CD14-positive monocyte (primary cell): ENCODE data around the gene PWWP2B. TPM values are rescaled to one million over a fixed set of nuclear protein-coding genes. Genes with fewer than 3 reads are reported as not detected.

ENCODE experiments used
- DNase-seq, 3 donors: peaks; one replicate each; pipeline ENCODE4 v3.0.0-alpha.2; 2011 to 2022
- H2AFZ ChIP-seq: 2 replicates; pipeline ENCODE4 v1.6.0; 2012; ENCODE audit warnings: mild to moderate bottlenecking, low read depth, low read length, inconsistent platforms; ENCODE audit not compliant: insufficient read depth, poor library complexity, severe bottlenecking
- H3K27ac ChIP-seq, 2 donors: 1 replicate in 1 of 2; 2 replicates in 1 of 2; pipeline ENCODE4 v1.5.1; 2012 to 2013; ENCODE audit warnings: low read length in 2 of 2, control low read depth in 1 of 2, inconsistent platforms in 1 of 2, low read depth in 1 of 2, mild to moderate bottlenecking in 1 of 2
- H3K27me3 ChIP-seq, 2 donors: one replicate each; pipeline versions ENCODE4 v1.6.0 to v1.6.1; 2011 to 2013; ENCODE audit warnings: low read length in 2 of 2; ENCODE audit not compliant: control insufficient read depth in 2 of 2, insufficient read depth in 2 of 2
- H3K36me3 ChIP-seq, 2 donors: replicated peaks in 1 of 2; 1 replicate in 1 of 2; 2 replicates in 1 of 2; pipeline versions ENCODE4 v1.5.1 to v1.6.1; 2012 to 2013; ENCODE audit warnings: low read length in 2 of 2, control low read depth in 1 of 2, inconsistent platforms in 1 of 2, mild to moderate bottlenecking in 1 of 2; ENCODE audit not compliant: insufficient read depth in 2 of 2, control insufficient read depth in 1 of 2
- H3K4me1 ChIP-seq, 2 donors: 1 replicate in 1 of 2; 2 replicates in 1 of 2; pipeline versions ENCODE4 v1.5.1 to v1.6.1; 2012 to 2013; ENCODE audit warnings: low read length in 2 of 2, control low read depth in 1 of 2, inconsistent platforms in 1 of 2, mild to moderate bottlenecking in 1 of 2, moderate library complexity in 1 of 2; ENCODE audit not compliant: insufficient read depth in 2 of 2, control insufficient read depth in 1 of 2
- H3K4me2 ChIP-seq: replicated peaks from 2 replicates; pipeline ENCODE3; 2012; ENCODE audit warnings: low read length, moderate library complexity, mild to moderate bottlenecking; ENCODE audit not compliant: poor library complexity, severe bottlenecking; ENCODE audit errors: extremely low read depth
- H3K4me3 ChIP-seq, 3 experiments: fragments of 200-600 bp in 1 of 3; sonication (generic) in 1 of 3; replicated peaks in 1 of 3; 1 replicate in 2 of 3; 2 replicates in 1 of 3; pipeline ENCODE4 v1.5.1; 2011 to 2013; ENCODE audit warnings: low read length in 3 of 3, mild to moderate bottlenecking in 3 of 3, control low read depth in 2 of 3, low read depth in 2 of 3, inconsistent platforms in 1 of 3, moderate library complexity in 1 of 3
- H3K79me2 ChIP-seq: 2 replicates; pipeline ENCODE4 v1.6.0; 2012; ENCODE audit warnings: mild to moderate bottlenecking, control low read depth, inconsistent platforms, low read length, moderate library complexity; ENCODE audit not compliant: insufficient read depth
- H3K9ac ChIP-seq: 2 replicates; pipeline ENCODE4 v1.6.0; 2017; ENCODE audit warnings: low read length, mild to moderate bottlenecking; ENCODE audit not compliant: insufficient read depth, poor library complexity, severe bottlenecking
- H3K9me3 ChIP-seq, 2 donors: replicated peaks in 1 of 2; 1 replicate in 1 of 2; 2 replicates in 1 of 2; pipeline versions ENCODE4 v1.5.1 to v1.6.1; 2012 to 2013; ENCODE audit warnings: low read length in 2 of 2, control low read depth in 1 of 2; ENCODE audit not compliant: control insufficient read depth in 1 of 2, insufficient read depth in 1 of 2
- H4K20me1 ChIP-seq: 2 replicates; pipeline ENCODE4 v1.6.0; 2012; ENCODE audit warnings: mild to moderate bottlenecking, low read length, control low read depth, moderate library complexity; ENCODE audit not compliant: insufficient read depth
- H3K27ac Mint-ChIP-seq, 7 donors: one replicate each; pipeline ENCODE4 v1.8.0; 2020; ENCODE audit warnings: mild to moderate bottlenecking in 7 of 7, mixed read lengths in 7 of 7, moderate library complexity in 6 of 7, inconsistent platforms in 2 of 7
- H3K27me3 Mint-ChIP-seq, 3 donors: one replicate each; pipeline ENCODE4 v1.8.0; 2021 to 2022; ENCODE audit warnings: low read depth in 3 of 3, mild to moderate bottlenecking in 3 of 3, mixed read lengths in 3 of 3, moderate library complexity in 3 of 3, inconsistent platforms in 1 of 3
- H3K36me3 Mint-ChIP-seq, 2 donors: one replicate each; pipeline ENCODE4 v1.8.0; 2020; ENCODE audit warnings: mixed read lengths in 2 of 2, inconsistent platforms in 1 of 2, mild to moderate bottlenecking in 1 of 2
- H3K4me1 Mint-ChIP-seq: one replicate; pipeline ENCODE4 v1.8.0; 2020; ENCODE audit warnings: mild to moderate bottlenecking, mixed read lengths
- H3K4me3 Mint-ChIP-seq, 2 donors: one replicate each; pipeline ENCODE4 v1.8.0; 2020; ENCODE audit warnings: mild to moderate bottlenecking in 2 of 2, mixed read lengths in 2 of 2, moderate library complexity in 1 of 2
- H3K9me3 Mint-ChIP-seq, 7 donors: one replicate each; pipeline ENCODE4 v1.8.0; 2020 to 2022; ENCODE audit warnings: mixed read lengths in 7 of 7, mild to moderate bottlenecking in 6 of 7, moderate library complexity in 6 of 7, inconsistent platforms in 2 of 7
- CTCF ChIP-seq: fragments of 200-600 bp; IDR thresholded peaks from one replicate; pipeline ENCODE4 v1.8.0; 2022; ENCODE audit warnings: antibody characterized with exemption, mild to moderate bottlenecking
- WGBS: methylation state at CpG from one replicate; pipeline ENCODE4 v1.1.5; 2013; ENCODE audit warnings: missing lambda C conversion rate; ENCODE audit not compliant: insufficient coverage; 5-methylcytosine and 5-hydroxymethylcytosine counted together
- intact Hi-C, 2 donors: fragments of 100-400 bp; cut with micrococcal nuclease; formaldehyde crosslinking; loops; one replicate each; pipeline versions ENCODE4 v1.15.0 to v1.15.1; 2023
- polyA plus RNA-seq, 3 donors: library from polyadenylated mRNA; depleted of rRNA in 1 of 3; unstranded in 2 of 3; stranded (reverse) in 1 of 3; fragments of 300-500 nt in 2 of 3; fragments of >200 nt in 1 of 3; fragmentation: Illumina TruSeq in 2 of 3; gene quantifications; 1 replicate in 2 of 3; 2 replicates in 1 of 3; pipeline ENCODE4 v1.2.3, GENCODE V29; 2012 to 2021

PWWP2B gene
- polyA plus RNA-seq, 3 donors, result 2.4 to 6.9 (median 2.7) TPM

DNA sequence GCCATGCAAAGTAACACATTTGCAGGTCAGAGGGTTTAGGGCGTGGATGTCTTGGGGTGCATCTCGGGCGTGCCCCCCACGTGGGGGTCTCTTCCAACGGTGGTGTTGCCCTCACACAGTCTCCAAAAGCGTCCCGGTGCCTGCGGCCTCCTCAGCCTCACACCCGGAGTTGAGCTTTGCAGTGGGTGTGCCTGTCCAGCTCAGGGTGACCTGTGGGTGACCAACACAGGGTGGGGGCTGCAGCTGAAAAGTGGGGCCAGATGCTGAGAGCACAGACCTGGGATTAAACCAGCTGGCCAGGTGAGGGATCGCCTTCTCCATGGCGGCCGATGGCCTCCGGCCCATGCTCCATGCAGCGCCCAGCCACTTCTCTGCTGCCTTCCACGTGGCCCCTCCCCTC, 63.1 kb downstream of the PWWP2B start:
- Histone ChIP-seq H3K9ac (no peak overlapping the region), H3K79me2 (no peaks in the 10 kb centered on the region), H3K4me1 (peaks cover 0 to 7% of the 10 kb centered on the region in 2 donors), H3K4me3 (no peak overlapping the region), H2AFZ (no peak overlapping the region), H3K27me3 (no peaks in the 10 kb centered on the region), H3K27ac (no peak overlapping the region), H4K20me1 (no peaks in the 10 kb centered on the region), H3K36me3 (no peaks in the 10 kb centered on the region), H3K9me3 (no peaks in the 10 kb centered on the region), H3K4me2 (no peak overlapping the region)
- intact Hi-C loops, result loop anchor here in 1 of 2 donors (5.0 kb wide), 1 partner anchor 62 kb away; no protein-coding TSS in a partner anchor
- Mint-ChIP-seq H3K4me3 (no peak overlapping the region), H3K36me3 (no peaks in the 10 kb centered on the region), H3K27ac (no peak overlapping the region), H3K9me3 (no peaks in the 10 kb centered on the region), H3K4me1 (peaks cover 4% of the 10 kb centered on the region), H3K27me3 (peaks cover 3 to 15% (median 8%) of the 10 kb centered on the region in 3 donors)
- WGBS, result 98% methylated on average over 14 of the region's 15 CpGs
- no peak for TF ChIP-seq CTCF
- no peak for DNase-seq

DNA sequence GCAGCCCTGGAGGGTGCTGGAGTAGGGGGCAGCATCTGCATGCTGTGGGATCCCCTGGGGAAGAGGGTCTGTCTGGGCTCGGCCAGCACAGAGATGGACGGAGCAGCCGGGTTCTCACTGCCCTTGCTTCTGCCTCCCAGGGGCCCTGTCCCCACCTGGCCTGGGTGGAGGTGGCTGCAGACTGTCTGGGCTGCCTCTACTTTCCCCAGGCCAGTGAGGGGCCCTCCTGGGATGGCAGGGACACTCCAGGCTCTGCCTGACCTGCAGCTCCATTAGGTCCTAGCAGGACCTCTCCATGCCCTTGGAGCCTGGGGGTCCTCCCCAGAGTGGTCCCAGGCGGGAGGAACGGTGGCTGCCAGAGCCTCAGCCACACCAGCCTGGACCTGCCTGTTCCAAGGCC, 63.7 kb downstream of the PWWP2B start:
- no peak for TF ChIP-seq CTCF
- H3K79me2 ChIP-seq, result no peaks in the 10 kb centered on the region
- Mint-ChIP-seq H3K4me3 (no peak overlapping the region), H3K27me3 (peaks cover 3 to 15% (median 8%) of the 10 kb centered on the region in 3 donors), H3K36me3 (no peaks in the 10 kb centered on the region), H3K9me3 (no peaks in the 10 kb centered on the region), H3K27ac (peak overlapping the region in 1 of 7 donors; percentile 82), H3K4me1 (peaks cover 4% of the 10 kb centered on the region)
- no peaks in the 10 kb centered on the region for H4K20me1 ChIP-seq
- no peaks in the 10 kb centered on the region for H3K36me3 ChIP-seq
- no peak overlapping the region for H3K4me2 ChIP-seq
- H2AFZ ChIP-seq, result no peak overlapping the region
- no peaks in the 10 kb centered on the region for H3K27me3 ChIP-seq
- intact Hi-C loops, result loop anchor here in 1 of 2 donors (5.0 kb wide), 1 partner anchor 62 kb away; no protein-coding TSS in a partner anchor
- H3K9ac ChIP-seq, result no peak overlapping the region
- peaks cover 0 to 7% of the 10 kb centered on the region in 2 donors for H3K4me1 ChIP-seq
- no peak overlapping the region for H3K27ac ChIP-seq
- no peaks in the 10 kb centered on the region for H3K9me3 ChIP-seq
- 93% methylated on average over 5 of the region's 5 CpGs for WGBS
- no peak overlapping the region for H3K4me3 ChIP-seq
- no peak for DNase-seq
